ENCODE data around the gene DPH6.

DPH6 gene

GRCh38 chr15:35325374-35325941 lies 220.5 kb downstream of the DPH6 start:
- no peak for DNase-seq

GRCh38 chr15:35323141-35323540 lies 222.8 kb downstream of the DPH6 start:
- DNase-seq = no peak

GRCh38 chr15:35321926-35322325 lies 224.0 kb downstream of the DPH6 start:
- no peak for DNase-seq

- DNase-seq = no peak
Observed at GRCh38 chr15:35320911-35321310, 225.1 kb downstream of the DPH6 start.

All from GDM1 (cell line).